HG03039 (cell line): ENCODE data around the gene CASKIN2.

Experiments used
- ATAC-seq: cut with Tn5 transposase; IDR thresholded peaks from one replicate; pipeline ENCODE4 v1.9.1; 2021; ENCODE audit warnings: mild to moderate bottlenecking, moderate library complexity; ENCODE audit not compliant: unreplicated experiment

Gene CASKIN2

GRCh38 chr17:75515496-75516254 is at the start of gene CASKIN2:
TSS of gene CASKIN2 (minus strand) at chr17:75515537. CDS start at chr17:75513804, 1,733 bp downstream.
- ATAC-seq, result peak; percentile 32

GRCh38 chr17:75565066-75565465 is 49.7 kb upstream of the CASKIN2 start:
- ATAC-seq, result no peak

GRCh38 chr17:75564195-75564594 is 48.9 kb upstream of the CASKIN2 start:
- no peak for ATAC-seq

- ATAC-seq, result no peak
Observed at GRCh38 chr17:75563063-75563758, 47.9 kb upstream of the CASKIN2 start.

DNA sequence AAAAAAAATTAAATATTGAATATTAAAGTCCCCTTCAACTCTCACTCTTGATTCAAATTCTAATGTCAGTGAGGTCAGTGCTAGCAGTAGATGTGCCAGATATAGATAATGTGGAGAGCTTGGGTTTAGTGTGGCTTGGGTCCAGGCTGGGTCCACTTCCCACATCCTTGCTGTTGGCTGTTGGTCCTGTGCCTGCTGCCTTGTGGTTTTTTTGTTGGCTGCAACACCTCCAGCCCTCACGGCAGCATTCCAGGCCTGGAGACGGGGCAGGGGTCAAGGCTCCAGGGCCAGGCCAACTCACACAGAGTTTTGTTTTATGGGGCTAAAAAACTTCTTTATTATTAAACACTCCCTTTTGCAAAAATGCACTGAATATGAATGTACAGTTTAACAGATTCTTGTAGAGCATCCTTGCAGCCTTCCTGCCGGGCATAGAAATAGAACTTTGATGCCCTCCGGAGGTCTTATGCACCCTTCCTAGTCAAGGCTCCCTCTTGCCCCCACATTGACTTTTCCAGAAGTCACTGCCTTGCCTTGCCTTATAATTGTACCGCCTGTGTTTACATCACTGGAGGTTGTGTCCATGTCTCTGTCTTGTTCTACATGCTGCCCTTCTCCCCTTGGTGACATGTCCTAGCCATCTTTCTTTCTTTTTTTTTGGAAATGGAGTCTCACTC is 46.7 kb upstream of the CASKIN2 start:
- no peak for ATAC-seq

DNA sequence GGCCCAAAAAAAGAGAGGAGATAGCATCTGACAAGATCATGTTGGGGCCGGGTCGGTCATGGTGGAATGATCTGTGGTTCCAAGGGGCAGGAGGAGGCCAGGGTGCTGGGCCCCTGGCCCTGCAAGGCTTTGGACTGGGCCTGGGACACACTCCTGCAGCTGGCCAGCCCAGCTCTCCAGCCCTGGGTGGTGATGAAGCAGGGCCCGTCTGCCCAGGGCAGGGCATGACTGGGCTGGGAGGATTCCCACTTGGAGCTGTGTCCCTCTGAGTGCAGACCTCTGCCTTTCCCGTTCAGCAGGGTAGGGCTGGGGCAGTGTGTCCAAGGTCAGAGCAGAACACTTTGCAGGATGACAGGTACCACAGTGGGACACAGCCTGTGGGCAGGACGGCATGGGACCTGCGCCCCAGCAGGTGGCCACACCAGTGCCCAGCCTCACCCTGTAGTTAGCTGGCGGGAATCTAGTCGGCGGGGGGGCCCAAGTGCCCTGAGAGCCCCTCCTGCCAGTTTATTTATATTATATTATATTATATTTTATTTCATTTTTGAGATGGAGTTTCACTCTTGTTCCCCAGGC is 44.7 kb upstream of the CASKIN2 start:
- no peak for ATAC-seq

- no peak for ATAC-seq
Observed at GRCh38 chr17:75558666-75559530, 43.6 kb upstream of the CASKIN2 start.

DNA sequence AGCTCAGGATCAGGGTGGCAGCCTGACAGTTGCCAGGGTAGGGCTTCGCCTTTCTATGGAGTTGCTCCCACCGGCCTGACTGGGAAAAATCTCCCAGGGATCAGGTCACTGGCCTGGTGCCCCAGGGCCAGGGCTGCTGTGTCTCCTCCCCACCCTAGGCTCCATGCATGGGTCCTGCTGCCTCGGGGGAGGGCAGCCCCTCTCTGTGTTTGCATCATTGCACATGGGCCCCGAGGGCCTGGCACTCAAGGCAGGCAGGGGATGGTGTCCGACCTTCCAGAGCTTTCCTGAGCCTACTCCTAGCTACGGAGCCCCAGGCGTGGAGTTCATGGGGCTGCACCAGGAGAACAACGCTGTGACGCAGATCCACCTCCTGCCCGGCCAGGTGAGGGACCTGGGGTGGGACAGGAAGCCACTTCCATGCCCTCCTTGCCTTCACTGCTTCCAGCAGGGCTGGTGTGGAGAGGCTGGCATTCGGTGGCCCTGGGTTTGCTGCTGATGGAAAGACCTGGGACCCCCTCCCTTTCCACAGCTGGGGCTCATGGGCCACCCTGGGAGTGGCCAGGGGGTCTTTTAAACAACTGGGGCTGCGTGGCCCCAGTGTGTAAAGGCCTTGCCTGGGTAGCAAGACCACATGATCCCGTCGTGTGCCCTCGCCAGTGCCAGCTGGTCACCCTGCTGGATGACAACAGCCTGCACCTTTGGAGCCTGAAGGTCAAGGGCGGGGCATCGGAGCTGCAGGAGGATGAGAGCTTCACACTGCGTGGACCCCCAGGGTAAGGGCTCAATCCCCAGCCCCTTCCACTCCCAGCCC is 42.7 kb upstream of the CASKIN2 start:
- ATAC-seq, result no peak

GRCh38 chr17:75557075-75557851 is 41.9 kb upstream of the CASKIN2 start:
- ATAC-seq, result no peak

- ATAC-seq, result no peak
Observed at GRCh38 chr17:75555679-75556153, 40.4 kb upstream of the CASKIN2 start.

DNA sequence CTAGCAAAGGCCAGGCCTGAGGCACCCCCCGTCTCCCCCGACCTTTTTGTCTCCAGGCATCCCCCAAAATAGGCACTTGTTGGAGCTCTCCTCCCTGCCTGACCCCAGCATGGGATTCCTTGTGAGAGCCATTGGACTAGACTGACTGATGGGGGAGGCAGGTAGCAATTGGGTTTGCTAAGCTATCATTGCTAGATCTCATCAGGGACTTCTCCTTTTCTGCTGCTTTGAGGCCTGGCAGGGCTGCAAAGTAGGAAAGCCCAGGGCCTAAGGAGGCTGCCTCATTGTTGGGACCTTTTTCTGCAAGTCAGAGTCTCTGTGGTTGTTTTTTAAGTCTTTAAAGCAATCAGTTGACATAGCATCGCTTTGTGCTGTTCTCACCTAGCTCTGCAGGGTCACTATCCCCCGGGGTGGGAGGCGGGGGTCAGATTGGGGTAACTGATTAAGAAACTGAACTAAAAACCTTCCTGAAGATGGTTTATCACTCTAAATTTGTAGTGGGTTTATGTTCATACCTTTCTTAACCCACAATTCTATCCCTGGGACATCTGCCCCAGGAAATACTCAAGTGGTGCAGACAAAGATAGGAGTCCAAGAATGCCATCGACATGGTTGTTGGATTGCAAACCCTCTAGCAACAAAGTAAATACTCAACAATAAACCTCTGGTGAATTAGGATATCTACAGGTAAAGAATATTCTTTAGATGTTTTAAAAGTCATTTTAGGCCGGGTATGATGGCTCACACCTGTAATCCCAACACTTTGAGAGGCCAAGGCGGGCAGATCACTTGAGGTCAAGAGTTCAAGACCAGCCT is 38.2 kb upstream of the CASKIN2 start:
- no peak for ATAC-seq

DNA sequence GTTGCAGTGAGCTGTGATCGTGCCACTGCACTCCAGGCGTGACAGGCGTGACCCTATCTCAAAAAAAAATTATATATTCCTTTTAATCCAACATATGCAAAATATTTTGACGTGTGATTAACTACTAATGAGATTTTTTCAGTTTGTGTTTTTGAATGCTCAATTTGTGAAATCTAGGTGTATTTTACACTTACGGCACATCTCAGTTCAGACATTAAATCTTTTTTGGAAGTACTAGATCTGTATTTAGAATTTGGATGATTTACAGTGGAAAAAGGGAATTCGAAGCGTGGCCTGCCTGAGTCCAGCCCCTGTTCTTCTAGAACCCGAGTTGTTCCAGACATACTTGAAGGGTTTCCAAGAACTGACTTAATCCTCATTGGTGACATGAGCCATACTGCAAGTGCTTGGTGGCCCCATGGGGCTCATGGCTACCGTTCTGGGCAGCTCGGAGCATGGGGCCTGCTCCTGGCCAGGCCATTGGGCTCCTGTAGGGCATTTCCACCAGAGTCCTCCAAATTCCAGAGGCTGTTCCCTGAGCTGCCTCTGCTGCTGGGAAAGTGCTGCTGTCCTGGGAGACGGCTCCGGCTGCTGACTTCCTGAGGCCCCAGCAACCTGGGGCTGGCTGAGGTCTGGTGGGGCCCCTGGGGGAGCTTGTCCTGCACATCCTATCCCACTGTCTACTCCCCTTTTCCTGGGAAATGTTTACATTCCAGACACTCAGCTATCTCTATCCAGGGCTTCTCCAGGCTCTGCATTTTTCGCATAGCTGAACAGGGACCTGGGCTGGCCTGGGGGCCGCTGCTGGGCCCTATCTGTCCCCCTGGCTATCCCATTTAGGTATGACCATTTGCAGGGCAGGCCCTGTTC is 37.3 kb upstream of the CASKIN2 start:
- no peak for ATAC-seq

GRCh38 chr17:75551266-75551665 is 35.9 kb upstream of the CASKIN2 start:
- ATAC-seq, result no peak

DNA sequence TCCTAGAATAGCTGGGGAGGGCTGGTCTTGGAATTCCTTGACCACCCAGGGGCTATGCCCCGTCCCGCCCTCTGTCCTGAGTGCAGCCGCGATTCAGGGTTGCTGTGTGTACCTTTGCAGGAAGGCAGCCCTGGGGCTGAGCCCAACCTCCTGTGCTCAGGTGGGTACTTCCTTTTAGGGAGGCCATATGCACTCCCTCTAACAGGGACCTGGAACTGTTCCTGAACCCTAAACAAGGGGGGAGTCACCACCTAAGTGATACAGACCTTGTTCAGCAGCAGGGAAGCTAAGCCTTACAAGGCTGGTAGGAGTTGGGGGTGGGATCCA is 34.8 kb upstream of the CASKIN2 start:
- no peak for ATAC-seq

- ATAC-seq, result no peak
Observed at GRCh38 chr17:75549246-75550138, 34.2 kb upstream of the CASKIN2 start.

GRCh38 chr17:75548813-75549212 is 33.5 kb upstream of the CASKIN2 start:
- ATAC-seq, result no peak
